A673 (cell line): ENCODE results near the gene POU2AF1.

ENCODE experiments used
- EZH2 ChIP-seq: fragments of 200-600 bp; sonication (generic); IDR thresholded peaks from 2 replicates; pipeline ENCODE4 v1.6.1; 2017; ENCODE audit warnings: borderline replicate concordance, low read depth, mild to moderate bottlenecking, mixed read lengths, antibody characterized with exemption, low read length; ENCODE audit not compliant: poor library complexity, severe bottlenecking
- TF ChIP-seq, protein P1 (sequence below): fragments of 300-800, 200-600 bp; sonication (generic); conservative IDR thresholded peaks from 2 replicates; pipeline ENCODE4 v1.5.1; 2017; ENCODE audit warnings: low read depth, mild to moderate bottlenecking, antibody characterized with exemption, low read length, moderate library complexity, mixed read lengths

DNA sequence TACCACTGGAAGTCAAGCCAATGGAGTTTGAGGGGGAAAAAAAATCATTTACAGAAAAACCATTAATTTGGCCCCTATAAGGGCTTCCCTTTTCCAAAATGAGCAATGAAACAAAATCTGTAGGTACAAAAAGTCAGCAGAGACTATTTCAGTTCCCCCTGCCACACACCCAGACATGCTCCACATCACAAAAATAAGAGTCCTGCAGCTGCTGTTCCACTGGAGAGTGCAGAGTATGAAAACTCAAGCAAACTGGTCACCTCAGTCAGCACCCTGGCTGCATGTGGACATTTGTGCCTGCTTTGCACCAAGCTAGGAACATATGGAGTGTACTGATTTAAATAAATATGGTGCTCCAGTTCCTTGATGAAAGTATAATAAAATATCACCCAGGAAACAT, 15.1 kb downstream of the POU2AF1 start:
- no peak for TF ChIP-seq EZH2
- TF ChIP-seq, protein P1, sequence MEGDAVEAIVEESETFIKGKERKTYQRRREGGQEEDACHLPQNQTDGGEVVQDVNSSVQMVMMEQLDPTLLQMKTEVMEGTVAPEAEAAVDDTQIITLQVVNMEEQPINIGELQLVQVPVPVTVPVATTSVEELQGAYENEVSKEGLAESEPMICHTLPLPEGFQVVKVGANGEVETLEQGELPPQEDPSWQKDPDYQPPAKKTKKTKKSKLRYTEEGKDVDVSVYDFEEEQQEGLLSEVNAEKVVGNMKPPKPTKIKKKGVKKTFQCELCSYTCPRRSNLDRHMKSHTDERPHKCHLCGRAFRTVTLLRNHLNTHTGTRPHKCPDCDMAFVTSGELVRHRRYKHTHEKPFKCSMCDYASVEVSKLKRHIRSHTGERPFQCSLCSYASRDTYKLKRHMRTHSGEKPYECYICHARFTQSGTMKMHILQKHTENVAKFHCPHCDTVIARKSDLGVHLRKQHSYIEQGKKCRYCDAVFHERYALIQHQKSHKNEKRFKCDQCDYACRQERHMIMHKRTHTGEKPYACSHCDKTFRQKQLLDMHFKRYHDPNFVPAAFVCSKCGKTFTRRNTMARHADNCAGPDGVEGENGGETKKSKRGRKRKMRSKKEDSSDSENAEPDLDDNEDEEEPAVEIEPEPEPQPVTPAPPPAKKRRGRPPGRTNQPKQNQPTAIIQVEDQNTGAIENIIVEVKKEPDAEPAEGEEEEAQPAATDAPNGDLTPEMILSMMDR, result no peak
